GM12892 (cell line): ENCODE measurements around the gene ETV3.

Experiments
- POLR2A ChIP-seq: IDR thresholded peaks from 2 replicates; pipeline ENCODE4 v1.6.1; 2011; ENCODE audit warnings: low read depth, low read length, control low read depth
- TAF1 ChIP-seq: IDR thresholded peaks from 2 replicates; pipeline ENCODE4 v1.6.1; 2011; ENCODE audit warnings: low read depth, mild to moderate bottlenecking, control low read depth, low read length, borderline replicate concordance

DNA sequence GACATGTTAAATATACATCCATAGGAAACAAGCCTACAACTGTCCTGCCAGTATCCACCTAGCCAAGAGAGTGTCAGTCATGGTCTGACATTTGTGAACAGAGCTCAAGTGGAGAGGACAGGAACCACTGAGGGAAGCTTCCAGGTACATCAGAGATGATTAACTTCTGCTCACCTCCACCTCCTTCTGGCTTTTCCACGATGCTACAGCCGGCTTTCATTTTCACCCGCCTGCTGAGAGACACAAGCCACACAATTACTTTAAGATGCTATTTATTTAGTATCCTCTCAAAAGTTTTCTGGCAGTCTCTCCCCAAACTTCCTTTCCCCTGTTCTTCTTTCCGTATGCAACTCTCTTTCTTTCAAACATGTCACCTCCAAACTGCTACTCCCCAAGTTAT lies 2.1 kb downstream of the ETV3 start:
- no peak for TF ChIP-seq TAF1
- TF ChIP-seq POLR2A, result no peak
